IMR-90 (cell line): Measurements from ENCODE around the gene TMEM181. TPM values are rescaled to one million over a fixed set of nuclear protein-coding genes. Genes with fewer than 3 reads are reported as not detected.

Experiments
- ATAC-seq: fragments of 200-7000 bp; cut with Tn5 transposase; 2 replicates; pipeline ENCODE4 v1.9.1; 2020; ENCODE audit warnings: low read depth, mild to moderate bottlenecking, moderate library complexity
- BruUV-seq: library from RNA; stranded (reverse); fragments of 400-500 nt; replicated peaks from 2 replicates; lab custom pipeline; 2021; lab: Mats Ljungman, UMichigan
- CTCF ChIA-PET: fragments of 300-600 bp; formaldehyde crosslinking; extraction: SDS; loops from one replicate; lab custom pipeline; 2021; ENCODE audit warnings: antibody characterized with exemption; lab: Yijun Ruan, JAX
- POLR2A ChIA-PET: fragments of 300-600 bp; sonication (Branson Sonifier 250); formaldehyde crosslinking; loops from one replicate; lab custom pipeline; 2022; ENCODE audit warnings: antibody characterized with exemption; ENCODE audit not compliant: unreplicated experiment; lab: Charles Lee
- DNase-seq: peaks from one replicate; pipeline ENCODE4 v3.0.0; 2013
- H2AFZ ChIP-seq: replicated peaks from 2 replicates; pipeline ENCODE3; 2013; ENCODE audit warnings: low read length, mild to moderate bottlenecking; ENCODE audit not compliant: poor library complexity
- H2AK5ac ChIP-seq: 2 replicates; pipeline ENCODE4 v1.6.1; 2013; ENCODE audit warnings: low read depth, low read length, inconsistent platforms
- H2AK9ac ChIP-seq: replicated peaks from 2 replicates; pipeline ENCODE3; 2013; ENCODE audit warnings: mild to moderate bottlenecking, low read depth, low read length, moderate library complexity; ENCODE audit not compliant: poor library complexity
- H2BK120ac ChIP-seq: 2 replicates; pipeline ENCODE4 v1.6.1; 2013; ENCODE audit warnings: low read depth, low read length, inconsistent platforms
- H2BK15ac ChIP-seq: 3 replicates; pipeline ENCODE4 v1.6.1; 2013; ENCODE audit warnings: low read depth, low read length, inconsistent platforms
- H2BK20ac ChIP-seq: 2 replicates; pipeline ENCODE4 v1.6.1; 2013; ENCODE audit warnings: low read depth, mild to moderate bottlenecking, inconsistent platforms, low read length, moderate library complexity
- H2BK5ac ChIP-seq: 2 replicates; pipeline ENCODE4 v1.6.1; 2013; ENCODE audit warnings: mild to moderate bottlenecking, low read depth, low read length, inconsistent platforms; ENCODE audit not compliant: poor library complexity, severe bottlenecking
- H3K14ac ChIP-seq: replicated peaks from 2 replicates; pipeline ENCODE4 v1.6.1; 2013; ENCODE audit warnings: low read depth, low read length, inconsistent platforms
- H3K18ac ChIP-seq: 2 replicates; pipeline ENCODE4 v1.6.1; 2013; ENCODE audit warnings: low read depth, low read length, control low read depth
- H3K23ac ChIP-seq: 2 replicates; pipeline ENCODE4 v1.6.1; 2013; ENCODE audit warnings: low read depth, low read length, inconsistent platforms
- H3K27ac ChIP-seq: 2 replicates; pipeline ENCODE4 v1.5.1; 2013; ENCODE audit warnings: mild to moderate bottlenecking, control low read depth, low read length; ENCODE audit not compliant: insufficient read depth
- H3K27me3 ChIP-seq: 2 replicates; pipeline ENCODE4 v1.6.1; 2013; ENCODE audit warnings: low read length; ENCODE audit not compliant: control insufficient read depth, insufficient read depth
- H3K36me3 ChIP-seq: 2 replicates; pipeline ENCODE4 v1.6.1; 2013; ENCODE audit warnings: low read length, mixed read lengths; ENCODE audit not compliant: control insufficient read depth, insufficient read depth
- H3K4ac ChIP-seq: 2 replicates; pipeline ENCODE4 v1.6.1; 2013; ENCODE audit warnings: low read depth, low read length, inconsistent platforms
- H3K4me1 ChIP-seq: 2 replicates; pipeline ENCODE4 v1.6.1; 2013; ENCODE audit warnings: low read length, mixed read lengths; ENCODE audit not compliant: control insufficient read depth, insufficient read depth
- H3K4me2 ChIP-seq: 2 replicates; pipeline ENCODE4 v1.6.1; 2013; ENCODE audit warnings: low read depth, mild to moderate bottlenecking, control low read depth, low read length, moderate library complexity
- H3K4me3 ChIP-seq: 2 replicates; pipeline ENCODE4 v1.5.1; 2013; ENCODE audit warnings: low read depth, mild to moderate bottlenecking, control low read depth, low read length, moderate library complexity; ENCODE audit not compliant: insufficient read depth
- H3K56ac ChIP-seq: 2 replicates; pipeline ENCODE4 v1.6.1; 2013; ENCODE audit warnings: low read length, inconsistent platforms; ENCODE audit not compliant: insufficient read depth; ENCODE audit errors: extremely low read depth
- H3K79me1 ChIP-seq, 2 experiments: 2 replicates each; pipeline ENCODE4 v1.6.1; 2013; ENCODE audit warnings: low read length in 2 of 2, inconsistent platforms in 1 of 2, low read depth in 1 of 2
- H3K9ac ChIP-seq: 2 replicates; pipeline ENCODE4 v1.6.1; 2013; ENCODE audit warnings: low read depth, low read length, control low read depth
- H3K9me1 ChIP-seq: 2 replicates; pipeline ENCODE4 v1.6.1; 2013; ENCODE audit warnings: low read length, inconsistent platforms; ENCODE audit not compliant: insufficient read depth
- H3K9me3 ChIP-seq: 2 replicates; pipeline ENCODE4 v1.6.1; 2013; ENCODE audit warnings: low read length; ENCODE audit not compliant: control insufficient read depth, insufficient read depth
- H4K20me1 ChIP-seq: 2 replicates; pipeline ENCODE4 v1.6.1; 2013; ENCODE audit warnings: low read length, inconsistent platforms; ENCODE audit not compliant: insufficient read depth
- H4K5ac ChIP-seq: 2 replicates; pipeline ENCODE4 v1.6.1; 2013; ENCODE audit warnings: mild to moderate bottlenecking, low read depth, low read length, control low read depth
- H4K8ac ChIP-seq, 2 experiments: 2 replicates each; pipeline ENCODE4 v1.6.1; 2013; ENCODE audit warnings: low read depth in 2 of 2, low read length in 2 of 2, control low read depth in 1 of 2, inconsistent platforms in 1 of 2
- H4K91ac ChIP-seq: 2 replicates; pipeline ENCODE4 v1.6.1; 2013; ENCODE audit warnings: low read depth, low read length, inconsistent platforms; ENCODE audit not compliant: insufficient read depth
- CTCF ChIP-seq: conservative IDR thresholded peaks from 2 replicates; pipeline ENCODE4 v1.5.1; 2012; ENCODE audit warnings: mild to moderate bottlenecking, low read depth, low read length, improper control_type of control experiment
- FOS ChIP-seq: fragments of 150-350 bp; IDR thresholded peaks from 2 replicates; pipeline ENCODE4 v1.6.1; 2016; ENCODE audit warnings: low read depth, low read length
- NFE2L2 ChIP-seq: fragments of 150-350 bp; IDR thresholded peaks from 2 replicates; pipeline ENCODE4 v1.6.1; 2016; ENCODE audit warnings: low read depth, mild to moderate bottlenecking, low read length
- POLR2A ChIP-seq: IDR thresholded peaks from 2 replicates; pipeline ENCODE4 v1.6.1; 2012; ENCODE audit warnings: mild to moderate bottlenecking, low read depth, low read length
- RCOR1 ChIP-seq: IDR thresholded peaks from 2 replicates; pipeline ENCODE4 v1.6.1; 2012; ENCODE audit warnings: mild to moderate bottlenecking, low read length, improper control_type of control experiment; ENCODE audit not compliant: insufficient replicate concordance
- RFX5 ChIP-seq: IDR thresholded peaks from 2 replicates; pipeline ENCODE4 v1.8.0; 2012; ENCODE audit warnings: low read depth, mild to moderate bottlenecking, low read length, moderate library complexity
- SMC3 ChIP-seq: fragments of 150-350 bp; IDR thresholded peaks from 2 replicates; pipeline ENCODE4 v1.6.1; 2016; ENCODE audit warnings: low read depth, mild to moderate bottlenecking, antibody characterized with exemption, low read length, moderate library complexity
- WGBS, 2 experiments: methylation state at CpG; one replicate each; pipeline versions ENCODE4 v1.1.5 to v1.1.7; 2013; ENCODE audit warnings: missing lambda C conversion rate in 2 of 2; ENCODE audit not compliant: insufficient read length in 1 of 2; ENCODE audit errors: extremely low coverage in 2 of 2; 5-methylcytosine and 5-hydroxymethylcytosine counted together
- dilution Hi-C: fragments of 300-500 bp; cut with HindIII; formaldehyde crosslinking; loops from one replicate; pipeline ENCODE4 v1.14.3; 2018; ENCODE audit warnings: low sequenced_read_pairs; ENCODE audit not compliant: unreplicated experiment
- in situ Hi-C: fragments of 300-500 bp; cut with MboI; formaldehyde crosslinking; loops from 3 replicates; pipeline ENCODE4 v1.14.3; 2019; ENCODE audit warnings: low sequenced_read_pairs, inconsistent platforms, mixed read lengths
- intact Hi-C: fragments of 100-400 bp; cut with micrococcal nuclease; formaldehyde crosslinking; loops from 2 replicates; pipeline ENCODE4 v1.10.0; 2022
- polyA plus RNA-seq, 3 experiments: library from polyadenylated mRNA; depleted of rRNA; stranded (reverse); fragments of >200 nt; gene quantifications; 2 replicates each; pipeline ENCODE4 v1.2.3, GENCODE V29; 2012; ENCODE audit warnings: low replicate concordance in 1 of 3
- total RNA-seq: library from RNA; depleted of rRNA; stranded (reverse); fragments of >200 nt; gene quantifications from 2 replicates; pipeline ENCODE4 v1.2.3, GENCODE V29; 2012

Gene TMEM181
- total and polyA plus RNA-seq, 2 of the 4 experiments (the other 2 are of a cell fraction) = 22.8 to 27.8 TPM

GRCh38 chr6:158668707-158669103 is 108.8 kb downstream of the TMEM181 start:
- H3K9me1 ChIP-seq = no peaks in the 10 kb centered on the region
- no peaks in the 10 kb centered on the region for H3K9me3 ChIP-seq
- H2BK15ac ChIP-seq = no peak overlapping the region
- no peak for DNase-seq
- no peak overlapping the region for H3K56ac ChIP-seq
- ChIA-PET POLR2A (no interaction called here), CTCF (interaction anchor here (1.5 kb wide), 1 partner anchor 23 kb away, joined by 5 read pairs; no protein-coding TSS in a partner anchor)
- H3K36me3 ChIP-seq = no peaks in the 10 kb centered on the region
- no peak overlapping the region for H2BK20ac ChIP-seq
- no peak overlapping the region for H3K4me3 ChIP-seq
- H2BK5ac ChIP-seq = no peak overlapping the region
- no peak overlapping the region for H2AK9ac ChIP-seq
- H2AK5ac ChIP-seq = no peak overlapping the region
- H4K5ac ChIP-seq = no peak overlapping the region
- no TSS peak for BruUV-seq
- no peaks in the 10 kb centered on the region for H3K79me1 ChIP-seq
- no peak for ATAC-seq
- TF ChIP-seq RCOR1 (no peak), RFX5 (no peak), POLR2A (no peak), SMC3 (no peak), CTCF (no peak), NFE2L2 (no peak), FOS (no peak)
- no peak overlapping the region for H4K8ac ChIP-seq
- H3K23ac ChIP-seq = no peak overlapping the region
- no peaks in the 10 kb centered on the region for H3K27me3 ChIP-seq
- dilution Hi-C loops (no loop called here), in situ Hi-C loops (no loop called here), intact Hi-C loops (no loop called here)
- peaks cover 4% of the 10 kb centered on the region; the same call in 1 of the 2 replicates for H3K4me1 ChIP-seq
- no peak overlapping the region for H2BK120ac ChIP-seq
- no peak overlapping the region for H3K4me2 ChIP-seq
- no peak overlapping the region for H3K4ac ChIP-seq
- no peak overlapping the region for H3K9ac ChIP-seq
- 0 out of 2 replicates have a peak overlapping the region, but pooled peaks have one; percentile 13 for H4K91ac ChIP-seq
- 80% methylated on average over 4 of the region's 7 CpGs; no CpG with 5 or more reads in 1 of the 2 experiments for WGBS, 2 experiments
- H2AFZ ChIP-seq = no peak overlapping the region
- H3K14ac ChIP-seq = no peak overlapping the region
- no peak overlapping the region for H3K18ac ChIP-seq
- no peak overlapping the region for H3K27ac ChIP-seq
- no peaks in the 10 kb centered on the region for H4K20me1 ChIP-seq
